CD4-positive, alpha-beta memory T cell (primary cell): Measurements from ENCODE around the gene SPDYC. TPM values are rescaled to one million over a fixed set of nuclear protein-coding genes. Genes with fewer than 3 reads are reported as not detected.

Source experiments
- CTCF ChIA-PET: fragments of 350-600 bp; sonication (Branson Sonifier 250); formaldehyde crosslinking; loops from one replicate; lab custom pipeline; 2021; ENCODE audit warnings: inconsistent platforms; ENCODE audit not compliant: partially characterized antibody; lab: Charles Lee
- POLR2A ChIA-PET: fragments of 350-600 bp; sonication (Branson Sonifier 250); formaldehyde crosslinking; loops from one replicate; lab custom pipeline; 2021; ENCODE audit not compliant: partially characterized antibody; lab: Charles Lee
- DNase-seq, 5 donors: peaks; one replicate each; pipeline versions ENCODE4 v3.0.0 to v3.0.0-alpha.2; 2020 to 2022; ENCODE audit warnings: mixed read lengths in 1 of 5
- H3K27ac ChIP-seq: one replicate; pipeline ENCODE4 v1.7.0; 2013; ENCODE audit warnings: low read depth, low read length
- H3K27me3 ChIP-seq: 2 replicates; pipeline ENCODE4 v1.7.0; 2013; ENCODE audit warnings: mild to moderate bottlenecking, low read length, moderate library complexity; ENCODE audit not compliant: insufficient read depth
- H3K36me3 ChIP-seq: 2 replicates; pipeline ENCODE4 v1.7.0; 2013; ENCODE audit warnings: mild to moderate bottlenecking, low read length, moderate library complexity; ENCODE audit not compliant: insufficient read depth
- H3K4me1 ChIP-seq: 2 replicates; pipeline ENCODE4 v1.7.0; 2013; ENCODE audit warnings: mild to moderate bottlenecking, low read length, moderate library complexity; ENCODE audit not compliant: insufficient read depth
- H3K4me3 ChIP-seq, 2 donors: one replicate each; pipeline ENCODE4 v1.7.0; 2013; ENCODE audit warnings: low read length in 2 of 2, mild to moderate bottlenecking in 1 of 2
- H3K9me3 ChIP-seq, 2 donors: one replicate each; pipeline ENCODE4 v1.7.0; 2013; ENCODE audit warnings: low read length in 2 of 2, control low read depth in 1 of 2; ENCODE audit not compliant: control insufficient read depth in 1 of 2
- H3K27ac Mint-ChIP-seq, 7 donors: one replicate each; pipeline ENCODE4 v1.8.0; 2020 to 2021; ENCODE audit warnings: mixed read lengths in 7 of 7, mild to moderate bottlenecking in 6 of 7, inconsistent platforms in 3 of 7, moderate library complexity in 3 of 7
- H3K27me3 Mint-ChIP-seq, 2 donors: one replicate each; pipeline ENCODE4 v1.8.0; 2020 to 2021; ENCODE audit warnings: mixed read lengths in 2 of 2
- H3K36me3 Mint-ChIP-seq, 2 donors: one replicate each; pipeline ENCODE4 v1.8.0; 2020 to 2021; ENCODE audit warnings: mixed read lengths in 2 of 2, inconsistent platforms in 1 of 2, mild to moderate bottlenecking in 1 of 2
- H3K4me1 Mint-ChIP-seq, 4 donors: one replicate each; pipeline ENCODE4 v1.8.0; 2020 to 2021; ENCODE audit warnings: mixed read lengths in 4 of 4, mild to moderate bottlenecking in 1 of 4
- H3K4me3 Mint-ChIP-seq, 8 donors: one replicate each; pipeline ENCODE4 v1.8.0; 2020 to 2021; ENCODE audit warnings: mixed read lengths in 8 of 8, mild to moderate bottlenecking in 7 of 8, moderate library complexity in 6 of 8, inconsistent platforms in 3 of 8
- H3K9me3 Mint-ChIP-seq, 8 donors: one replicate each; pipeline ENCODE4 v1.8.0; 2020 to 2021; ENCODE audit warnings: mixed read lengths in 8 of 8, mild to moderate bottlenecking in 5 of 8, inconsistent platforms in 3 of 8, moderate library complexity in 1 of 8
- intact Hi-C: fragments of 100-400 bp; cut with micrococcal nuclease; formaldehyde crosslinking; loops from one replicate; pipeline ENCODE4 v1.15.1; 2023
- polyA plus RNA-seq, 2 donors: library from polyadenylated mRNA; unstranded; fragments of 300-500 nt; fragmentation: Illumina TruSeq; gene quantifications; one replicate each; pipeline ENCODE4 v1.2.3, GENCODE V29; 2021
- total RNA-seq, 2 experiments: library from RNA; stranded (reverse); gene quantifications; one replicate each; pipeline ENCODE4 v1.2.3, GENCODE V29; 2021

The SPDYC gene
- total and polyA plus RNA-seq, 4 experiments from 2014 or later: not detected

DNA sequence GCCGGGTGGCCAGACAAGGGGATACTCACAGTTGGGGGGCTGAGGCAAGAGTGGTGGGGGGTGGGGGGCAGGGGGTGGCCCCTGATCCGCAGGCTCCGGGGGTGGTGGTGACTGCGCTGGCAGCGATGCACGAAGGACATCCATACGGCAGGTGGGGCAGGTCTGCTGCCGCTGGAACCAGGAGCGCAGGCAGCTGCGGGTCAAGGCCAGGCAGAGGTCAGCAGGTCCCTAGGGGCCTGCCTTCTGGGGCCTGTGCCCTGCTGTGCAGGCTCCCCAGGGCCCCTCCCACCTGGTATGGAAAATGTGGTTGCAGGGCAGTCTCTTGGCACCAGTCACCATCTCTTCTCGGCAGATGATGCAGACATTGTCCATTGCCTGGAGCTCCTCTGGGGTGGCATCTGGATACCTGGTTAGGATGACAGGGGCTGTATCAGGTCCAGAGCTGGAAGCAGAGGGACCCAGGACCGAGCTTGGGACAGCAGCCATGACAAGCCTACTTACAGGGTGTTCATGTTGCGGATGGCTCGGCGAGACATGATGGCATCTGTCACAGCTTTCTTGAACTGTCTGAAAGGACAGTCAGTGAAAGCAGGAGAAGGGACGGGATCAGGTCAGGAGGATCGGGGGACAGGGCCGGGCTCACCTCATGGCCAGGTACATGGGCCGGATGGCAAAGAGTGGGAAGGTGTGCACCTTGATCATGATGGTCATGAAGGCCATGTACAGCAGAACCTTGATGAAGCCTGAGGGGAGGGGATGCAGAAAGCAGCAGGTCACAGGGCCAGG is 39.2 kb upstream of the SPDYC start:
- no peaks in the 10 kb centered on the region for H3K27me3 Mint-ChIP-seq
- Histone ChIP-seq H3K36me3 (peaks cover 67% of the 10 kb centered on the region), H3K27ac (no peak overlapping the region), H3K4me3 (no peak overlapping the region), H3K27me3 (no peaks in the 10 kb centered on the region), H3K9me3 (no peaks in the 10 kb centered on the region), H3K4me1 (peaks cover 25% of the 10 kb centered on the region)
- no peak for DNase-seq
- H3K4me1 Mint-ChIP-seq: peaks cover 12 to 32% (median 23%) of the 10 kb centered on the region in 4 donors
- intact Hi-C loops: loop anchor here (10.0 kb wide), 1 partner anchor 724 kb away; the partner anchor contains the start of gene CFL1
- peak overlapping the region in 5 of 7 donors; percentile 29 to 71 (median 46) for H3K27ac Mint-ChIP-seq
- H3K9me3 Mint-ChIP-seq: peaks cover 0 to 6% (median 0%) of the 10 kb centered on the region in 8 donors
- peak overlapping the region in 2 of 8 donors; percentile 39 to 42 for H3K4me3 Mint-ChIP-seq
- peaks cover 17 to 76% of the 10 kb centered on the region in 2 donors for H3K36me3 Mint-ChIP-seq
- ChIA-PET POLR2A (interaction anchor here (0.7 to 7.5 kb wide), 3 partner anchors 10 to 20 kb away, joined by 3 to 251 read pairs (median 5); partner anchors contain the start of genes FAU, MRPL49, TM7SF2 and ZNHIT2), CTCF (interaction anchor here (1.2 to 1.9 kb wide), 2 partner anchors 9 to 20 kb away, joined by 4 to 6 read pairs; partner anchors contain the start of genes FAU and MRPL49)

DNA sequence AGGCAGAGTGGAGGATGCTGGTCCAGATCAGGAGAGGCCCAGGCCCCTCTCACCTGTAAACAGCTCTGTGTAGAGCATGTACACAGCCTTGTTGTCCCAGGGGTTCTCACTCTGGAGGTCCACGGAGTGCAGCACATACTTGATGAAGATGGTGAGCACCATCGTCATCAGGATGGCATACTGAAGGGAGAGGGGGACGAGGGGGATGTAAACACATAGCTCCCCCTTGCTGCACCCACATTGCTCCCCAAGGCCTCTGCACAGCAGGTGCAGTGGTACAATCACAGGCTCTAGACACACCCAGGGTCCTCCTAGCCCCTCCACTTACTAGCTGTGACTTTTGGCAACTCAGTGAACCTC is 38.6 kb upstream of the SPDYC start:
- peak overlapping the region in 2 of 8 donors; percentile 39 to 42 for H3K4me3 Mint-ChIP-seq
- POLR2A ChIA-PET: interaction anchor here (0.7 to 7.5 kb wide), 4 partner anchors 10 to 90 kb away, joined by 3 to 251 read pairs (median 4); partner anchors contain the start of genes FAU, MRPL49, SAC3D1 and TM7SF2
- H3K4me1 Mint-ChIP-seq: peaks cover 17 to 38% (median 29%) of the 10 kb centered on the region in 4 donors
- H3K36me3 ChIP-seq: peaks cover 61% of the 10 kb centered on the region
- CTCF ChIA-PET: interaction anchor here (1.2 to 1.9 kb wide), 2 partner anchors 9 to 21 kb away, joined by 4 to 6 read pairs; partner anchors contain the start of genes FAU and MRPL49
- no peak overlapping the region for H3K4me3 ChIP-seq
- no peak overlapping the region for H3K27ac ChIP-seq
- no peaks in the 10 kb centered on the region for H3K27me3 ChIP-seq
- peak overlapping the region in 3 of 7 donors; percentile 46 to 71 (median 62) for H3K27ac Mint-ChIP-seq
- peaks cover 30% of the 10 kb centered on the region for H3K4me1 ChIP-seq
- H3K9me3 Mint-ChIP-seq: peaks cover 0 to 6% (median 0%) of the 10 kb centered on the region in 8 donors
- H3K27me3 Mint-ChIP-seq: no peaks in the 10 kb centered on the region
- peaks cover 15 to 70% of the 10 kb centered on the region in 2 donors for H3K36me3 Mint-ChIP-seq
- no peaks in the 10 kb centered on the region for H3K9me3 ChIP-seq
- no peak for DNase-seq
- intact Hi-C loops: loop anchor here (10.0 kb wide), 1 partner anchor 723 kb away; the partner anchor contains the start of gene CFL1

DNA sequence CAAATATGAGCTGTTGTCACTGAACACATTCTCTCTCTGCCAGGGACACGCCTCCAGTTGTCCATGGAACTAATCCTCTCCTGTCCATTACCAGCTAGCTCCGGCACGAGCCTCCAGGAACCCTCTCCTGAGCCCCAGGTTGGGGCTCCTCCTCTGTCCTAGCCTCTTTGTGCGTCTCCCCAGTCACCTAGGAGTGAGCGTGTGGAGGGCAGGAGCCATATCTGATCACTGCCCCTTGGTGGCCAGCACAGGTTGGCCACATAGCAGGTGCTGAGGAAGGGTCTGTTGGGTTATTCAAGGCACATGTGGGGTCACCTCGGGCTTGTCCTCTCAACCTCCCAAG is 38.2 kb upstream of the SPDYC start:
- H3K4me3 ChIP-seq: no peak overlapping the region
- intact Hi-C loops: loop anchor here (10.0 kb wide), 1 partner anchor 723 kb away; the partner anchor contains the start of gene CFL1
- no peaks in the 10 kb centered on the region for H3K27me3 ChIP-seq
- H3K27ac ChIP-seq: no peak overlapping the region
- H3K9me3 Mint-ChIP-seq: peaks cover 0 to 5% (median 0%) of the 10 kb centered on the region in 8 donors
- H3K27ac Mint-ChIP-seq: peak overlapping the region in 2 of 7 donors; percentile 31 to 62
- no peaks in the 10 kb centered on the region for H3K27me3 Mint-ChIP-seq
- H3K9me3 ChIP-seq: no peaks in the 10 kb centered on the region
- ChIA-PET POLR2A (interaction anchor here (0.9 to 7.5 kb wide), 3 partner anchors 11 to 91 kb away, joined by 4 to 251 read pairs (median 5); partner anchors contain the start of genes FAU, MRPL49, SAC3D1 and TM7SF2), CTCF (interaction anchor here (0.6 to 1.9 kb wide), 3 partner anchors 8 to 21 kb away, joined by 3 to 6 read pairs (median 4); partner anchors contain the start of genes FAU and MRPL49)
- H3K36me3 ChIP-seq: peaks cover 56% of the 10 kb centered on the region
- H3K4me1 Mint-ChIP-seq: peaks cover 20 to 42% (median 32%) of the 10 kb centered on the region in 4 donors
- H3K4me3 Mint-ChIP-seq: peak overlapping the region in 4 of 8 donors; percentile 9 to 21 (median 12)
- peaks cover 10 to 65% of the 10 kb centered on the region in 2 donors for H3K36me3 Mint-ChIP-seq
- no peak for DNase-seq
- H3K4me1 ChIP-seq: peaks cover 30% of the 10 kb centered on the region

DNA sequence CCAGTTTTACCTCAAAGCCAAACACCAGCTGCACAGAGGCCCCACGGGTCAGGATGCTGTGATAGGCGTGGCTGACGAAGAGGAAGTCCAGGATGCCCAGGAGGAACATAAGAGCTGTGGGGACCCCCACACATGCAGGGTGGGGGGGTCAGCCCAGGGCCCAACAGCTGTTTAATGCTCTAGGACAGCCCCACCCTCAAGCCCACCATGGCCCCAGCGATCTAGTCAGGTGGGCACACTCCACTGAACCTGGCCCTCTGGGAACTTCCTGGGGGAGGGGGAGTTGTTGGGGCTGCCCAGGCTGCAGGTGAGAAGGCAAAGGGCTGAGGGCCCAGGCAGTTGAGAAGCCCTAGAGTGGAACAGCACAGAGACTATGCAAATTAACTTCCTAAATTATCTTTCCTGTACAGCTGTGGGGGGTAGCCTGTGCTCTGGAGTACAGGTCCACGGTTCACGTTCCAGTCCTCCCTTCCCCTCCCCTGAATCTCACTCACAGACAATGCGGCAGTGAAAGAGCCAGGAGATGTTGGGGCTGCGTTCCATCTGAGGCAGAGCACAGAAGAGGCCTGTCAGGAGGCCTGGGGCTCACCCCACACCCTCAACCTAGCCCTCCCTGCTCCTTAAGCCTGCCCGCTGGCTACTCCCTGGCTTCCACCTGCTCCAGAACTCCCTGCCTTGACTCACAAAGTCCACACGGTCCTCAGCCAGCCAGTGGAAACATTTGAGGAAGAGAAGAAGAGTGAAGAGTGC is 37.6 kb upstream of the SPDYC start:
- Mint-ChIP-seq H3K27ac (peak overlapping the region in 6 of 7 donors; percentile 31 to 100 (median 90)), H3K4me1 (peaks cover 22 to 45% (median 32%) of the 10 kb centered on the region in 4 donors), H3K27me3 (no peaks in the 10 kb centered on the region), H3K9me3 (peaks cover 0 to 5% (median 0%) of the 10 kb centered on the region in 8 donors), H3K4me3 (peak overlapping the region; percentile 42 to 100 (median 98)), H3K36me3 (peaks cover 5 to 61% of the 10 kb centered on the region in 2 donors)
- Histone ChIP-seq H3K4me3 (no peak overlapping the region), H3K27me3 (no peaks in the 10 kb centered on the region), H3K27ac (peak overlapping the region; percentile 99), H3K9me3 (no peaks in the 10 kb centered on the region), H3K36me3 (peaks cover 51% of the 10 kb centered on the region), H3K4me1 (peaks cover 30% of the 10 kb centered on the region)
- intact Hi-C loops: loop anchor here (10.0 kb wide), 1 partner anchor 722 kb away; the partner anchor contains the start of gene CFL1
- CTCF ChIA-PET: interaction anchor here (0.6 to 1.9 kb wide), 2 partner anchors 9 to 22 kb away, joined by 3 to 6 read pairs; no protein-coding TSS in a partner anchor
- DNase-seq: no peak
- POLR2A ChIA-PET: interaction anchor here (0.9 to 7.5 kb wide), 5 partner anchors 11 to 216 kb away, joined by 4 to 251 read pairs (median 5); partner anchors contain the start of genes ATG2A, CAPN1, FAU and MRPL49

DNA sequence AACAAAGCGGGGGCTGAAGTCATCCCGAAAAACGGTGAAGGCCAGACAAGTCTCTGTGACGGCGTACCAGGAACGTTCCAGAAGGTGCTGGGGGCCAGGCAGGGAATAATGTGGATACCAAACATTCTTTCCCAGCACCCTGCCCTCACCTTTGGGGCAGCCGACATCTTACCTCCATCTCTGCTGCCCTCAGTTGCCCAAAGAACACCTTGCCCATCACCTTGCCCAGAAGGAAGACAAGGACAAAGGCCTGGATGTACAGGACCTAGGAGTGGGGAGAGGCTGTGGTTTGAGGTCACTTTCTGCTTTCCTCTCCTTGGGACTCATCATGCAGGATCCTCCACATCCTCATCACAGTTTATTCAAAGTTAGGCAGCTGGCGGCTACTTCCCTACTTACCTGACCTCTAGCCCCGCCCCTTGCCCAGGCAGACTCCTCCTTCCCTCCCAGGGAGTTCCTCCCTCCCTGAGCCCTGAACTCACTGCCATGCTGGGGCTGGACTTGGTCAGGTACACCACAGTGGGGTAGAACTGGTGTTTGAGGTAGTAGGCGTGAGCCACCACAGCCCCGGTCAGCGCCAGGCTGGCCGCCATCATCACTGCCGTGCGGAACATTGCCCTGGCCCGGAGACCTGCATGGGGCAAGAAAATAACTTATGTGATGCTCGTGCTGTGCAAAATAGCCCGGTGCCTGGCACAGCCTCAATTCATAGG is 36.9 kb upstream of the SPDYC start:
- CTCF ChIA-PET: interaction anchor here (2.5 kb wide), 1 partner anchor 21 kb away, joined by 11 read pairs; the partner anchor contains the start of gene TM7SF2
- intact Hi-C loops: loop anchor here (10.0 kb wide), 1 partner anchor 722 kb away; the partner anchor contains the start of gene CFL1
- Mint-ChIP-seq H3K4me3 (peak overlapping the region; percentile 97 to 100 (median 98)), H3K4me1 (peaks cover 23 to 48% (median 33%) of the 10 kb centered on the region in 4 donors), H3K27me3 (no peaks in the 10 kb centered on the region), H3K36me3 (peaks cover 5 to 56% of the 10 kb centered on the region in 2 donors), H3K9me3 (peaks cover 0 to 5% (median 0%) of the 10 kb centered on the region in 8 donors), H3K27ac (peak overlapping the region; percentile 99 to 100 (median 100))
- peaks cover 45% of the 10 kb centered on the region for H3K36me3 ChIP-seq
- H3K4me1 ChIP-seq: peaks cover 30% of the 10 kb centered on the region
- peak overlapping the region; percentile 99 for H3K27ac ChIP-seq
- POLR2A ChIA-PET: interaction anchor here (0.8 to 7.5 kb wide), 9 partner anchors 12 to 1986 kb away, joined by 3 to 251 read pairs (median 21); partner anchors contain the start of genes ATG2A, CAPN1, FAU and KDM2A
- H3K4me3 ChIP-seq: peak overlapping the region; percentile 68 to 99
- H3K9me3 ChIP-seq: no peaks in the 10 kb centered on the region
- H3K27me3 ChIP-seq: no peaks in the 10 kb centered on the region
- DNase-seq: peak in 4 of 5 donors; percentile 26 to 76 (median 30)
